Right atrium auricular region (tissue), 2 donors: ENCODE measurements around the gene GABBR2. TPM values are rescaled to one million over a fixed set of nuclear protein-coding genes. Genes with fewer than 3 reads are reported as not detected.

Source experiments
- DNase-seq: peaks from one replicate; pipeline ENCODE4 v3.0.0-alpha.2; 2019; ENCODE audit warnings: low spot score
- H3K27ac ChIP-seq, 2 donors: fragments of 200-600 bp; sonication (generic); 1 replicate in 1 of 2; 2 replicates in 1 of 2; pipeline ENCODE4 v1.5.1; 2016 to 2019
- H3K27me3 ChIP-seq, 2 donors: fragments of 200-600 bp; sonication (generic); one replicate each; pipeline versions ENCODE4 v1.5.1 to v1.6.0; 2017 to 2019
- H3K36me3 ChIP-seq: fragments of 200-600 bp; sonication (generic); one replicate; pipeline ENCODE4 v1.5.1; 2016
- H3K4me1 ChIP-seq, 2 donors: fragments of 200-600 bp; sonication (generic); one replicate each; pipeline versions ENCODE4 v1.5.1 to v1.6.0; 2017 to 2019
- H3K4me3 ChIP-seq, 2 donors: fragments of 200-600 bp; sonication (generic); 1 replicate in 1 of 2; 2 replicates in 1 of 2; pipeline ENCODE4 v1.5.1; 2017 to 2019; ENCODE audit warnings: mild to moderate bottlenecking in 1 of 2, moderate library complexity in 1 of 2
- H3K9me3 ChIP-seq, 2 donors: fragments of 200-600 bp; sonication (generic); one replicate each; pipeline ENCODE4 v1.5.1; 2019
- CTCF ChIP-seq, 2 donors: fragments of 200-600 bp; sonication (generic); IDR thresholded peaks; one replicate each; pipeline ENCODE4 v1.5.1; 2019; ENCODE audit warnings: antibody characterized with exemption in 2 of 2
- total RNA-seq, 2 donors: library from RNA; depleted of rRNA; stranded (reverse); fragments of >200 nt; gene quantifications; one replicate each; pipeline ENCODE4 v1.1.0, GENCODE V29; 2016

The GABBR2 gene
- total RNA-seq, 2 donors from 2014 or later: 0.22 TPM; not detected in 1

- no peak overlapping the region for H3K4me3 ChIP-seq
- TF ChIP-seq CTCF (IDR thresholded peaks at IDR 0.05): no peak
Measured at GRCh38 chr9:98449871-98450270, 258.9 kb downstream of the GABBR2 start.

GRCh38 chr9:98445576-98445975 lies 263.2 kb downstream of the GABBR2 start:
- no peak for TF ChIP-seq CTCF (IDR thresholded peaks at IDR 0.05)

More at GRCh38 chr9:98449871-98450270, 258.9 kb downstream of the GABBR2 start:
- no peaks in the 10 kb centered on the region for H3K4me1 ChIP-seq
- no peaks in the 10 kb centered on the region for H3K36me3 ChIP-seq
- no peak overlapping the region for H3K27ac ChIP-seq
- H3K27me3 ChIP-seq: no peaks in the 10 kb centered on the region
- no peak for DNase-seq
- H3K9me3 ChIP-seq: no peaks in the 10 kb centered on the region

GRCh38 chr9:98444601-98445000 lies 264.1 kb downstream of the GABBR2 start:
- no peak overlapping the region for H3K27ac ChIP-seq
- no peaks in the 10 kb centered on the region for H3K4me1 ChIP-seq
- H3K36me3 ChIP-seq: no peaks in the 10 kb centered on the region
- no peaks in the 10 kb centered on the region for H3K9me3 ChIP-seq
- no peak overlapping the region for H3K4me3 ChIP-seq
- H3K27me3 ChIP-seq: no peaks in the 10 kb centered on the region
- TF ChIP-seq CTCF (IDR thresholded peaks at IDR 0.05): no peak
- DNase-seq: no peak

More at GRCh38 chr9:98445576-98445975, 263.2 kb downstream of the GABBR2 start:
- Histone ChIP-seq H3K27ac (no peak overlapping the region), H3K36me3 (no peaks in the 10 kb centered on the region), H3K27me3 (no peaks in the 10 kb centered on the region), H3K4me3 (no peak overlapping the region), H3K9me3 (no peaks in the 10 kb centered on the region), H3K4me1 (no peaks in the 10 kb centered on the region)
- no peak for DNase-seq

GRCh38 chr9:98442541-98442940 lies 266.2 kb downstream of the GABBR2 start:
- Histone ChIP-seq H3K36me3 (no peaks in the 10 kb centered on the region), H3K27ac (no peak overlapping the region), H3K27me3 (no peaks in the 10 kb centered on the region), H3K4me3 (no peak overlapping the region), H3K9me3 (no peaks in the 10 kb centered on the region), H3K4me1 (no peaks in the 10 kb centered on the region)
- no peak for DNase-seq
- TF ChIP-seq CTCF (IDR thresholded peaks at IDR 0.05): no peak

- no peaks in the 10 kb centered on the region for H3K9me3 ChIP-seq
- no peaks in the 10 kb centered on the region for H3K4me1 ChIP-seq
- H3K4me3 ChIP-seq: no peak overlapping the region
- no peak for TF ChIP-seq CTCF (IDR thresholded peaks at IDR 0.05)
- DNase-seq: no peak
- H3K27ac ChIP-seq: no peak overlapping the region
- H3K36me3 ChIP-seq: no peaks in the 10 kb centered on the region
- H3K27me3 ChIP-seq: no peaks in the 10 kb centered on the region
Measured at GRCh38 chr9:98442114-98442513, 266.6 kb downstream of the GABBR2 start.

GRCh38 chr9:98438666-98439065 lies 270.1 kb downstream of the GABBR2 start:
- Histone ChIP-seq H3K9me3 (no peaks in the 10 kb centered on the region), H3K4me3 (no peak overlapping the region), H3K27me3 (no peaks in the 10 kb centered on the region), H3K36me3 (no peaks in the 10 kb centered on the region), H3K4me1 (no peaks in the 10 kb centered on the region), H3K27ac (no peak overlapping the region)
- DNase-seq: no peak
- TF ChIP-seq CTCF (IDR thresholded peaks at IDR 0.05): no peak
